GM18873 (cell line): Measurements from ENCODE around the gene BSCL2.
"Not testable (repeated sequence)": the region's sequence is repeated elsewhere in the genome, so short reads cannot be mapped to it uniquely, and the experiment has no call there.

Source experiments
- ATAC-seq: cut with Tn5 transposase; IDR thresholded peaks from one replicate; pipeline ENCODE4 v1.9.1; 2021; ENCODE audit warnings: mild to moderate bottlenecking, moderate library complexity, moderate number of reproducible peaks; ENCODE audit not compliant: unreplicated experiment, low FRiP score

BSCL2 gene

DNA sequence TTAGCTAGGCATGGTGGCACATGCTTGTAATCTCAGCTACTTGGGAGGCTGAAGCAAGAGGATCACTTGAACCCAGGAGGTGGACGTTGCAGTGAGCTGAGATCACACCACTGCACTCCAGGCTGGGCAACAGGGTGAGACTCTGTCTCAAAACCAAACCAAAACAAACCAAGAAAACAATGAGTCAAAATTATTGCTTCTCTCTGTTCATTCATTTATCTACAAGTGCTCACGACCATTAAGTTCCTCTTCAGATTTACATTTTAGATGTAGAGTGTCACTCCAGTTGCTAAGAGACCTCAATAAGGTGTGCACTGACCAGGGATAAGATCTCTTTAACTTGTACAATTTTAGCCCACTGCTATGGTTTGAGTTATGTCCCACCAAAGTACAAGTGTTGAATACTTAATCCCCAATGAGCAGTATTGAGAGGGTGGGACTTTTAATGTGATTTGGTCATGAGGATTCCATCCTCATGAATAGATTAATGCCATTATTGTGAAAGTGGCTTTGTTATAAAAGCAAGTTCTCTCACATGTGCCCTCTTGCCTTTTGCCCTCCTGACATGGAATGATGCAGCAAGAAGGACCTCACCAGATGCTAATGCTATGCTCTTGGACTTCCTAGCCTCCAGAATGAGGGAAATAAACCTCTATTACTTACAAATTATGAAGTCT, 12.2 kb upstream of the BSCL2 start:
- ATAC-seq = no peak

DNA sequence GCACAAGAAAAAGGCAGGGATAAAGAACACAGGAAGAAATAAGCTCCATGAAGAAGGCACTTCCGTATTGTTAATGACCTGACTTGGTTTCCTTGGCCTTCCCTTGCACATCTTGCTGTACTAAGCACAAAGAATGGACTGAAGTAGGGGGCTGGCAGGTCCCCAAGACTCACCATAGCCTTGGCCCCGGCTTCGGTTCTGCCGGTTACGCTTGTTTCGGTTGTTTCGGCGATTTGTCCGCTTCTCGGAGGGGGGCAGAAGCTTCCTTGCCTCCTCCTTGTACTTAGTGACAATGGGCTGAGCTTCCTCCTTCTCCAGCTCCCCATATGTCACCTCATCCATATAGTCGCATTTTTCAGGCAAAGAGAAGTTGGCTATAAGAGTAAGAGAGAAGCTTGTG, 9.6 kb upstream of the BSCL2 start:
- no peak for ATAC-seq

DNA sequence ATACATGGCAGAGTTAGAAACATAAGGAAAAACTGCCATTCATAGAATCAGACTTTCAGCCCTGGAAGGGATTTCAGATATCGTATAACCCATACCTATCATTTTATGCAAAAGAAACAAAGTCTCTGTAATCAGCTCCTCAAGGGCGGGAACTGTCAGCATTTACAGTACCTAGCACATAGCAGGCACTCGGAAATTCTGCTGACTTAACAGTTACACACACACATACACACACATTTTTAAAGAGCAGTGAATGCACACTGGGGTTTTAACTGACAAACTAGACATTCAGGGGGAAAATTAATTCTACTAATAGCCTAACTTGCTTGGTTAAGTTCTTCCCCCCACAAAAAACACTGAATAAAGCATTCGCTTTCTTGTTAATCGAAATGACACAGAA, 9.0 kb upstream of the BSCL2 start:
- ATAC-seq = no peak

DNA sequence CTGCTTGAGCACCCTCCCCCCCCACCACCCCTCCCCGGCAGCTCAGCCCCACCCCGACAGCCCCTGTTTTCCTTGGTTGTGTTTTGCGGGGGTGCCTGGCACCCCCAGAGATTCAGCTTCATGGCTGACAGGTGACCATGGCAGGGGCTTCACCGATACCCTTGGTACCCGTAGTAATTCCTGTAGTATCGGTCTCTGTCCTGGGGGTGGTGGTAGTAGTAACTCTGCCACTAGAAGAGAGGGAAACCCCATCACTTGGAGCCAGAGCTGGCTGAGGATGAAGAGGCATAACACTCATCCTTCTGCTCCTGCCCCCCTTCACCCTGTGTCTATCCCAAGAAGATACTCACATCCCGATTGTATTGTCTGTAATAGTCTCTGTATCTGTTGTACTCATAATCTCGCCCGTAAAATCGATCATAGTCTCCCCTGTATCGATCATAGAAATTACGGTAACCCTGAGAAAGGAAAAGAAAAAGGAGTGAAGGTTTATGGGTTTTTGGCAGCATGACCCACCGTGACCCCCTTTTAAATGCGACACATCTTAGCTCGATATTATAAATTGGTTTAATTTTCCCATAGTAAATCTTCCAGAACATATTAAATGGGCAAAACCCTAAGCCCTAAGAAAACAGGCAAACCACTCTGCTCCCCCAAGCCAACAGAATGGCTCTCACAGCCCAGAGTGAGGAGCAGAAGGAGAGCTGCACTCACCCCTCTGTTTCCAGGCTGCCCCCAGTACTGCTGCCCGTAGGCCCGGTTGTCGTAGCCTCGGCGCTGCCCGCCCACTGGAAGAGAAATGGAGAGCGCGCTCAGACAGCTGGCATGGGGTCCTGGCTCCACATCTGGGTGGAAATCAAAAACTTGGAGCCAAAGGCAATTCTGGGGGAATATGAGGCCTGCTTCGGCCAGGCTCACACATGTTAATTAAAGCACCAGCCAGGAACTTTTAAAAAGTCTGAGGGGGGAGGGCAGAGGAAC, 8.2 kb upstream of the BSCL2 start:
- ATAC-seq = no peak

DNA sequence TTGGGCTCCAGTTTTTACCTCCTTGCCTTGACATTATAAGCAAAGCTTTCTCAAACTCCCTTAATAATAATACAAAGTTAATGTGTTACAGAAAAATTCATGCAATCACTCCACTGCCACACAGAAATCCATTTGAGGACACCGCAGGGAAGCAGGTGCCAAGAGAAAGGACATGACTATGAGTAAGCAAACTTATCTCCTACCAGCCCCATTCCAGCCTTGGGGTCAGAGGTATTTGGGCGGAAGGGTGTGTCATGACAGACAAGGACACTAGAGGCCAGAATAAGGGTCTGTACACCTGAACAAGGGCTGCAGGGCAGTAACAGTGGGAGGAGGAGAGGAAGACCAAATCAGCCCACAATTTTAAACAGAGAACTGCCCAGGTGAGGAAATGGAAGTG, 6.1 kb upstream of the BSCL2 start:
- ATAC-seq = no peak

DNA sequence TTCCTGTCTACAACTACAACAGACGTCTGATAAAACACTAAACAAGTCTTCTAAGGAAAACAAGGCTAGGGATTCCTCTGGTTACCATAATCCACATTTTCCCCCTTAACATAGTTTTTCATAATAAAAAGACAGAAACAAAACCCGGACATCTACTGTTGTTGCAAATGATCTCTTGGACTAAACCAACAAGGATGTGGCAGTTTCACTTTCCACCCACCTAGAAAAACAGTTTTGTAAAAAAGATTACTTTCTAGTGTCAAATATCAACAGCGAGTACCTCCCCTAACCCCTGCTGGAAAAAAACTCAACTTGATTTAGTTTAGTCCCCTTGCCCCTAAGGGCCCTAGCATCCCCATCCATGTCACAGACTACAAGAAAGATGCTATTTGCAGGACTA, 5.6 kb upstream of the BSCL2 start:
- no peak for ATAC-seq

DNA sequence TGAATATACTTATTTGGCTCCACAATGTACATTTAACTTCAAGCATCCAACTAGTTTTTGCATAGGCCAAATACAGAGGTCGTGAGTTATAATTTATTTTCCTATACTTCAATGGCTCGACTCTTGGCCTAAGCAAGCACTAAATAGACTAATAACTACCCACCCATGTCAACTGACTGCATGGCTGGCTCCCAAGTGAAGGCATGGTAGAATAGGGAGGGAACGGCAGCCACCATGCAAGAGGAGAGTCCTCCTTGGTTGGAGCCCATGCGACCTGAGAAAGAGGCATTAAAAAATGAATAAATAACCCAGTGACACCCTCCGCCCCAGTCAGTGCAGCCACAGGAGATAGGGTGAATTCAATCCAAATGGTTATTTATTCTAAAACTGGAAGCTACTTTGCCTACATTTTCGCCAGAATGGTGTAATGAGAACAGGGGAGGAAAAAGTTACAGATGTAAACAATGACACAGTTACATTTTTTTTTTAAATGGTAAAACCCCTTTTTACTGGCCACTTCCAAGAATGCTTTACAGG, 5.1 kb upstream of the BSCL2 start:
- no peak for ATAC-seq

DNA sequence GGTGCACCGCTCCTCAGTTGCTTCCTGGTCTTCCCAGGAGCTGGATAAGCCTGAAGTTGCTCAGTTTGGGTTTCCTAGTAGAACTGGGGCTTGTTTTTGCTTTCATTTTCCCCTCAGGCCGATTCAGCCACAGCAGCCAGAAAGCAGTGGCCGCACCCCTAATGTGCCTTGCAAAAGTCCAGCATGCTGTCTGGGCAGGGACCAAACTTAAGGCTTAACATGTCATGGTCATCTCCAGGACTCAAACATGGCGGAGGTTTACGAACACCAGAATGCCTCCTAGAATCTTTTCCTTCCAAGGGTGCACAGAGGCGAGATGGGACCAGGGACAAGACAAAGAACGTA, 2.7 kb upstream of the BSCL2 start:
- no peak for ATAC-seq

DNA sequence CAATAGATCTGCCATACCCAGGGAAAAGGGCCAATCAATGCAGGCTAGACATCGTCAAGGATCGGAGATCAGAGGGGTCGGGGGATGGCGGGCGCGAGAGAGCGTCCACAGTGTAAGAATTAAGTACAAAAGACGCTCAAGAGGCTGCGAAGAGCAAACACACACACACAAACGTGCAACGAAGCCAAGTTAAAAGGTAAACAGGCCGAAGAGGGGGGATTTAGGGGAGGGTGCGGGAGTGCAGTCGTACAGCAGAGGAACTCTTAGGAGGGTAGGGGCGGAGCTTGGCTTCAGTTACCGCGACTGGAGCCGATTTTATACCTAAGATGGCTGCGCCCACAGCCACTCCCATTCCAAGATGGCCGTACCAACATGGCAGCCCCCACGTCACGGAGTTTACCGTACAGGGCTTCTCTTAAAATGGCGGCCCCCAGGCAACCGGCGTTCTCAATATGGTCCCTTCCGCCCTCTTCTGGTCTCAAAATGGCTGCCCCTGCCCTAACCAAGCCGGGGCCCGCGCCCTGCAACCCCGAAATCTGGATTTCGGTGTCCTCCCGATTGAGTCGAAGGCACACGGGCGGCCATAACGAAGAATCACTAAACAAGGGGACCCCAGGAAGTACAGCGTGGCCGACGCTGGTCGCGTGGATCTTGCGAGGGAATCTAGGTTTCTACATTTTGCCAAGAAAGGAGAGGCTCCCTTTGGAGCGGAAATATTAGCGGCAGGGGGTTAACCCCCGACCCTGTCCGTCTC, 2.2 kb upstream of the BSCL2 start:
- peak; percentile 65 for ATAC-seq

DNA sequence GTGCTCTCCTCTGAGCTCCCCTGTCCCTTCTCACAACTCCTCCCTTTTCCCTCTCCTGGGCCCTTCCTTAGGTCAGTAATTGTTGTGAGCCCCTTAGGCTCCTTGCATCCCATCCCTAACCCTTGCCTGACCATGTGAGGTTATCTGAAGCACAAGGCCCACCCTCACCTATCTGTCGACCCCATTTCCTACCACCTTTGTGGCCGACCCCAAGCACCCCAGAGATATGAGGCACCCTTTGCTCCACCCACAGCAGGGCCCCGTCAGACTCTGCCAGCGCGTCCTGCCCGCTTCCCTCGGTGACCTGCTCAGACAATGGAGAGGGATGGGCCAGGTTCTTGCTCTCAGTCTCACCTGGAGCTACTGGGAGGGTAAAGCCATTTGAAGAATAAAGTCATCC, 1.6 kb upstream of the BSCL2 start:
- no peak for ATAC-seq

DNA sequence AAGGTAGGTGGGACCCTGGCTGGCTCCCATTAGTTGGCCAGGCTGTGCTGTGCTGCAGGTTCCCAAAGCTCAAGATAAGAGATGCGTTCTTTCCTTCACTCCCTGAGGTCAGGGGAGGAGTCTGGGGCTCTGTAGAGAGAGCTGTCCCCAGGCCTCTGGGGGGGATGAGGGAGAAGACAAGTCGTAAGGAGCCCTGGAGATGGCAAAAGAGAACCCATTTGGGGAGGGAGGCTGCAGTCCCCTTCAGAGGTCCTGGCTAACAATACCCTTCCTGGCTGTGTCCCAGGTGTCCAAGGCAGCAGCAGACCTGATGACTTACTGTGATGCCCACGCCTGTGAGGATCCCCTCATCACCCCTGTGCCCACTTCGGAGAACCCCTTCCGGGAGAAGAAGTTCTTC, 1.2 kb upstream of the BSCL2 start:
- no peak for ATAC-seq

DNA sequence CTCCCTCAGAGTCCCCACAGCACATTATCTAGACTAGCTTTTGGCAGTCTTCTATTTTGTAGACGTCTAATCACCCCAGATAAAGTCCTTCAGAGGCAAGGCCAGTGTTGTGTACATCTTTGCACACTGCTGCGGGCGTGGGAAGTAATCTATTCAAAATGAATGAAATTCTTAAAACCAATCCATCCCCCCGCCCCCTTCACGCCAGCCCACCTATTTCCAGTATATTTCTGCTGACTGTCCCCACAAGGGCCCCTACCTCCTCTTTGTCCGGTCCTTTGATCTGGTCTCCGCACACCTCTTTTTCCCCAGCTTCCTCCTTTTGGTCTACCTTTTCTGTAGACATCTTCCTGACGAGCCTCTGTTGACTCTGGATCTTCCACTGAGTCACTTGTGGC, 375 bp downstream of the BSCL2 start:
- no peak for ATAC-seq

DNA sequence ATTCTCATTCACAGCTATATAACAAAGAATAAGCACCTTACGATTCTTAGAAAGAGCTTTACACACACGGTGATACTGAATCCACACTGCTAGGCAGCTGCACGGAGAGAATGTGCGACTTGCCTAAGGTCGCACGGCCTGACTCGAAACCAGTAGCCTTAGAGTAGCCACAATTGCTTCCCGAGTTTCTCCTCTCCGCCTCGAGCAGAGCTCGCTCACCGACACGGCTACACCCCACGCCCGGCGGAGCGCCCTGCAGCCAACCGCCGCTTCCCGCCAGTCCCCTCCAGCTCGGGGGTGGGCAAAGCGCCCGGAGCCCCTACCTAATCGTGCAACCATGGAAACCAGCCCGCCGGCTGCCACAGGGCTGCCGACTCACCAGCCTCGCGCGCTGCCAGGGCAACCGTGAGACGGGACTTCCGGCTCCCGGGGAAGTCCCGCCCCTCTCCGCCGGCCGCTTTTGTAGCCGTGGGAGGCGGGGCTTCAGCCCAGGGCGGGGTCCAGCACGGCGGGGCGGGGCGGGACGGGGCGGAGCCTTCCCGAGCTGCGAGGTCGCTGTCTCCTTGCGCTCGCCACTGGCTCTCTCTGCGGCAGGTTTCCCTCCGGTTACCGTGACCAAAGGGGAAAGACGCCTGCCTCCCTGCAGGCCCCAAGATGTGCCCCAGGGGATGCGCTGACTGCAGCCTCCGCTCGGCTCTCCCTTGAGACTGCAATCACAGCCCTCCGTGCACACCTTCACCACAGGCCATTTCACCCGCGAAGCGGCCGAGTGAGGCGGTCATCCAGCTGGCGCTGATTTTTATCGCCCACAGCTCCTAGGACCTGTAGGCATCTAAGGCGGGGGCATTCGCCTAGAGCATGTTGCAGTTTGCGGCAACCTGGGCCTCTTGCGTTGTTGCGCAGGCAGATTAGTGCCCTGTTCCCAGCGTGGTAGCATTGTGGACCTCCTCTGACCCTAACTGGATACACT, 1.1 kb downstream of the BSCL2 start:
- ATAC-seq = peak; percentile 37

DNA sequence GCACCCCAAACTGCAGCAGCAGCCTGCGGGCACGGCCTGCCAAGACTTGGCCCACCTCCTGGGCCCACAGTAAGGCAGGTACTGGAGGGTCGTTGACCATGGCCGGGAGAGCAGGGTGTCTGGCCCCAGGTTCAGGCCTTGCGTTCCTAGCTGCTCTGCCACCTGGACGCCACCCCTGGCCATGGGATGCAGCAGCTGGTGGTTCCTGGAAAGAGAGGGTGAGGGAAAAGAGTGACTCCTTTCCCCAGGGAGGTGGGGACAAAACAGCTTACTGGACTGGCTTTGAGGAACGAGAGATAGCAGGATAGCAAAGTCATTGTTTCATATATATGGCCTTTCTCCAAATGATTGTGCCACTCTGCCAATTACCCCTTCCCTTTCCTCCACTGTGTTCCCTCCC, 1.8 kb downstream of the BSCL2 start:
- no peak for ATAC-seq

DNA sequence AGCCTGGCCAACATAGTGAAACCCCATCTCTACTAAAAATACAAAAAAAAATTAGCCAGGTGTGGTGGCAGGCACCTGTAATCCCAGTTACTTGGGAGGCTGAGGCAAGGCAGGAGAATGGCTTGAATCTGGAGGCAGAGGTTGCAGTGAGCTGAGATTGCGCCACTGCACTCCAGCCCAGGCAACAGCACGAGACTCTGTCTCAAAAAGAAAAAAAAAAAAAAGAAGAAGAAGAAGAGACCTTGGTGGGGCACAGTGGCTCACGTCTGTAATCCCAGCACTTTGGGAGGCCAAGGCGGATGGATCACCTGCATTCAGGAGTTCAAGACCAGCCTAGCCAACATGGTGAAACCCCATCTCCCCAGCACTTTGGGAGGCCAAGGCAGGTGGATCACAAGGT, 3.3 kb downstream of the BSCL2 start:
- not testable (repeated sequence) for ATAC-seq

DNA sequence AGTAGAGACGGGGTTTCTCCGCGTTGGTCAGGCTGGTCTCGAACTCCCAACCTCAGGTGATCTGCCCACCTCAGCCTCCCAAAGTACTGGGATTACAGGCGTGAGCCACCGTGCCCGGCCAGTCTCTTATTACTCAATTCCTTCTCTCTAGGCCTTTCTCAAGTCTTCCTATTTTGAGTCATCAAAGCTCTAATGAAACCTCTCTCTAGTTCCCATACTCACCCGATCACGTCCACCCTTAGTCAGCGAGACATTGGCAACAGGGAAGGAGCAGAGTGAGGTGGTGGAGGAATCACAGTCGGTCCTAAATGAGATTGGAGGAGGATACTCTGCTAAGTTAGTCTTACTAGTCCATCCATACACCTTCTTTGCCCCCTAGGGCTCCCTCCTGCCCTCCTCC, 5.0 kb downstream of the BSCL2 start:
- no peak for ATAC-seq

DNA sequence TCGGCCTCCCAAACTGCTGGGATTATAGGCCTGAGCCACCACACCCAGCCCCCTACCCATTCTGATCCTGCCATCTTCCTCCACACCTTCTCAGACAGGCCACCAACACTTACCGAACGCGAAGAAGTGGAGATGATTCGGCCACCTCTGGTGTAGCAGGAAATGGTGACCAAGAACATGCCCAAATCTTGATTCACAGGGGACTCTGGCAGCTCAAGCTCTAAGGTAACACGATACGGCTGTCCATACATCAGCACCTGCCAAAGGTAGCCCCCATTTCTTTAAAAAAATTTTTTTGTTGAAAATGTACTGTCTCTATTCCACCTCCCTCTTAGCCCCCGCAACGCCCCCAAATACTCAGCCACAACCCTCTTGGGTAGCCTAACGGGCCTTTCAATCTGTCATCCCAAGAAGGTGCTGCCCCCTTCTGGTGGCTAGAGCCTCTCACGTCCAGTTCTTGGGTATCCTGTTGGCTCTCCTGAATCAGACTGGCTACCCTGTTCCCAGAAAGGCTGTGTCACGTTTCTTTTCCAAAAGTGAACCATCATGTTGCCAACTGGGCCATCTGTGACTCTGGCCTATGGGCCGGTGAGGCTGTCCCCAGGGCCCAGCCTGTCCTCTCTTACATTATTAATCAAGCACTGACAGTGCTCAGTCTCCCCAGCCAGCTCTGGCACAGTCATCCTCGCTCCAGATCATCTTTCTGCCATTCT, 12.6 kb downstream of the BSCL2 start:
- no peak for ATAC-seq

DNA sequence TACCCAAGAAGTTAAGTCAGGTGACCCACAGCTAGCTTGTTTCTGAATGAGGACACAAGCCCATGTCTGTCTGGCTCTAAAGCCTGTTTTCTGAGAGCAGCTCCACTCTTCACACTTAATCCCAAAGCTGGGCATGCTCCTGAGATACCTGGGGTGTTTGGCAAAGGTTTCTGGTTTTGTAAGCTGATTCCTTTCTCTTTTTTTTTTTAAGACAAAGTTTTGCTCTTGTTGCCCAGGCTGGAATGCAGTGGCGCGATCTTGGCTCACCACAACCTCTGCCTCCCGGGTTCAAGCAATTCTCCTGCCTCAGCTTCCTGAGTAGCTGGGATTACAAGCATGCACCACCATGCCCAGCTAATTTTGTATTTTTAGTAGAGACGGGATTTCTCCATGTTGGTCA, 13.6 kb downstream of the BSCL2 start:
- not testable (repeated sequence) for ATAC-seq
